ENCODE results near the gene APEH. TPM values are rescaled to one million over a fixed set of nuclear protein-coding genes. Genes with fewer than 3 reads are reported as not detected.

APEH gene
- total RNA-seq, 1 experiment from 2014 or later: 236 TPM

GRCh38 chr3:49717211-49717958, 43.2 kb downstream of the APEH start:
- BruUV-seq (replicated peaks): no TSS peak
- Histone ChIP-seq H3K79me2 (ENCODE audit: low read length) (peaks cover 4% of the 10 kb centered on the region), H3K27me3 (ENCODE audit: low read length) (no peaks in the 10 kb centered on the region), H3K4me2 (ENCODE audit: low read length) (no peak overlapping the region), H3K9me2 (replicated peaks; ENCODE audit: low read length) (no peaks in the 10 kb centered on the region), H3K4me3 (ENCODE audit: low read length) (no peak overlapping the region), H4K20me1 (ENCODE audit: low read length) (no peaks in the 10 kb centered on the region), H3K4me1 (ENCODE audit: insufficient read depth, low read length) (peaks cover 5% of the 10 kb centered on the region), H3K9ac (ENCODE audit: low read length) (no peak overlapping the region), H3K27ac (ENCODE audit: low read length) (no peak overlapping the region), H3K9me3 (ENCODE audit: low read length) (no peaks in the 10 kb centered on the region), H3K36me3 (ENCODE audit: low read depth, low read length) (peaks cover 11% of the 10 kb centered on the region), H2AFZ (ENCODE audit: low read length) (no peak overlapping the region), H3F3A (ENCODE audit: low read length, unreplicated experiment) (no peaks in the 10 kb centered on the region)
- POLR2A ChIA-PET (ENCODE audit: unreplicated experiment): interaction anchor here (0.6 kb wide), 1 partner anchor 83 kb away, joined by 3 read pairs; the partner anchor contains the start of gene CDHR4
- CTCF ChIA-PET: no interaction called here
- no peak for TF ChIP-seq EZH2phosphoT487 (IDR thresholded peaks at IDR 0.05; ENCODE audit: borderline replicate concordance, low read length)
- no peak for TF ChIP-seq EZH2 (IDR thresholded peaks at IDR 0.05; ENCODE audit: low read length, unreplicated experiment)
- ATAC-seq (no peak), DNase-seq (no peak)
- intact Hi-C loops (cut with micrococcal nuclease): no loop called here

GRCh38 chr3:49717959-49718857, 44.1 kb downstream of the APEH start:
- Histone ChIP-seq H3K4me2 (ENCODE audit: low read length) (no peak overlapping the region), H3K36me3 (ENCODE audit: low read depth, low read length) (peaks cover 14% of the 10 kb centered on the region), H3K27ac (ENCODE audit: low read length) (no peak overlapping the region), H3K79me2 (ENCODE audit: low read length) (peaks cover 12% of the 10 kb centered on the region), H2AFZ (ENCODE audit: low read length) (no peak overlapping the region), H4K20me1 (ENCODE audit: low read length) (no peaks in the 10 kb centered on the region), H3K27me3 (ENCODE audit: low read length) (no peaks in the 10 kb centered on the region), H3F3A (ENCODE audit: low read length, unreplicated experiment) (no peaks in the 10 kb centered on the region), H3K4me3 (ENCODE audit: low read length) (no peak overlapping the region), H3K4me1 (ENCODE audit: insufficient read depth, low read length) (peaks cover 12% of the 10 kb centered on the region), H3K9me2 (replicated peaks; ENCODE audit: low read length) (no peaks in the 10 kb centered on the region), H3K9ac (ENCODE audit: low read length) (no peak overlapping the region), H3K9me3 (ENCODE audit: low read length) (no peaks in the 10 kb centered on the region)
- ATAC-seq: no peak
- intact Hi-C loops (cut with micrococcal nuclease): no loop called here
- BruUV-seq (replicated peaks): no TSS peak
- CTCF ChIA-PET: interaction anchor here (1.6 kb wide), 1 partner anchor 121 kb away, joined by 6 read pairs; no protein-coding TSS in a partner anchor
- DNase-seq: no peak
- TF ChIP-seq CTCF (conservative IDR thresholded peaks at IDR 0.05; ENCODE audit: low read depth, low read length) (no peak), EZH2 (IDR thresholded peaks at IDR 0.05; ENCODE audit: low read length, unreplicated experiment) (no peak), EZH2phosphoT487 (IDR thresholded peaks at IDR 0.05; ENCODE audit: borderline replicate concordance, low read length) (no peak)
- POLR2A ChIA-PET (ENCODE audit: unreplicated experiment): no interaction called here

GRCh38 chr3:49718858-49719213, 44.7 kb downstream of the APEH start:
- H4K20me1 ChIP-seq (ENCODE audit: low read length): no peaks in the 10 kb centered on the region
- intact Hi-C loops (cut with micrococcal nuclease): loop anchor here (1.0 kb wide), 1 partner anchor 120 kb away; no protein-coding TSS in a partner anchor
- no peak overlapping the region for H2AFZ ChIP-seq (ENCODE audit: low read length)
- ChIA-PET CTCF (interaction anchor here (1.6 kb wide), 1 partner anchor 120 kb away, joined by 6 read pairs; no protein-coding TSS in a partner anchor), POLR2A (ENCODE audit: unreplicated experiment) (no interaction called here)
- ATAC-seq (no peak), DNase-seq (no peak)
- H3K27ac ChIP-seq (ENCODE audit: low read length): no peak overlapping the region
- no peaks in the 10 kb centered on the region for H3K9me2 ChIP-seq (replicated peaks; ENCODE audit: low read length)
- H3K36me3 ChIP-seq (ENCODE audit: low read depth, low read length): peaks cover 14% of the 10 kb centered on the region
- no peaks in the 10 kb centered on the region for H3F3A ChIP-seq (ENCODE audit: low read length, unreplicated experiment)
- peaks cover 12% of the 10 kb centered on the region for H3K4me1 ChIP-seq (ENCODE audit: insufficient read depth, low read length)
- peak overlapping the region; percentile 54; the same call in 1 of the 2 replicates for H3K4me3 ChIP-seq (ENCODE audit: low read length)
- peak overlapping the region; percentile 77 for H3K4me2 ChIP-seq (ENCODE audit: low read length)
- no TSS peak for BruUV-seq (replicated peaks)
- peaks cover 17% of the 10 kb centered on the region for H3K79me2 ChIP-seq (ENCODE audit: low read length)
- no peak for TF ChIP-seq EZH2phosphoT487 (IDR thresholded peaks at IDR 0.05; ENCODE audit: borderline replicate concordance, low read length)
- TF ChIP-seq CTCF (conservative IDR thresholded peaks at IDR 0.05; ENCODE audit: low read depth, low read length): no peak
- TF ChIP-seq EZH2 (IDR thresholded peaks at IDR 0.05; ENCODE audit: low read length, unreplicated experiment): no peak
- no peaks in the 10 kb centered on the region for H3K27me3 ChIP-seq (ENCODE audit: low read length)
- no peaks in the 10 kb centered on the region for H3K9me3 ChIP-seq (ENCODE audit: low read length)
- no peak overlapping the region for H3K9ac ChIP-seq (ENCODE audit: low read length)
